NCI-H226 (cell line): Measurements from ENCODE around the gene LARP7.
"Not testable (repeated sequence)": the region's sequence is repeated elsewhere in the genome, so short reads cannot be mapped to it uniquely, and the experiment has no call there.

ENCODE experiments used
- DNase-seq: peaks from one replicate; pipeline ENCODE4 v3.0.0-alpha.2; 2015

Gene LARP7

DNA sequence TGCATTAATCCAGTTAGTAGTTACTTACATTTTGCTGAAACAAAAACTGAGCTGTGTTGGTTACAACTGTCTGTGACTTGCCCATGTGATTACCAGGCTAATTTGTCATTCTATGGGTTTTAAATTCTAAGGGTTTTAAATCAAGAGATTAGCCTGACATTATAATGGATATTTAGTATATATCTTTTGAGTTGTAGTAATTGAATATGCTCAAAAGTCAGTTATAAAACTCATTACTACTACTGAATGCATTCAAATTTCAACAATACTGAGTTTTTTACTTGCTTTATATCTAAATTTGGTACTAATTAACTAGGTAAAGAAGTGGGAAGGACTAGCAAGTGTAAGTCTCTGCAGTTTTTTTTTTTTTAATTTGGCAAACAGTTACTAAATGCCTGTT, 14.7 kb downstream of the LARP7 start:
- DNase-seq, result no peak

DNA sequence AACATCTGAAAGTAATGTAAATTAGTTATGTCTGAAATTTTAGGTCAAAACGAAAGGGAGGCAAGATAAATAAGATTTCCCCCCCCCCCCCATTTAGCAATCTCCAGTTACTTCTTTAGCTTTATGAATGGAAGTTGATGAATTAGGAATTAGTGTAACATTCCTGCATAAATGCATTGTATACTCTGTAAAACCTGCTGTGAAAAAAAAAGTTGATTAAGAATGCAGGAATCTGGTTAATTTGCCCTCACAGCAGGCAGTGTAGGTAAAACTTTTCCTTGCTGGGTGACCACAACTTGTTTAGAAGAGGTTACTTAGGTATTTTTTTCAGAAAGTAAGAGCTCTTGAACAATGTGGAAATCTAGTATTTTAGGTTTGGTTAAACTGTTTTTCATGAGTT, 15.3 kb downstream of the LARP7 start:
- DNase-seq, result no peak

- DNase-seq, result no peak
These were observed 18.3 kb downstream of the LARP7 start for GRCh38 chr4:112655270-112655669.

GRCh38 chr4:112656115-112656514, 19.2 kb downstream of the LARP7 start:
- not testable (repeated sequence) for DNase-seq

GRCh38 chr4:112664611-112665010, 27.7 kb downstream of the LARP7 start:
- DNase-seq, result no peak

GRCh38 chr4:112668131-112668530, 31.2 kb downstream of the LARP7 start:
- DNase-seq, result no peak

DNA sequence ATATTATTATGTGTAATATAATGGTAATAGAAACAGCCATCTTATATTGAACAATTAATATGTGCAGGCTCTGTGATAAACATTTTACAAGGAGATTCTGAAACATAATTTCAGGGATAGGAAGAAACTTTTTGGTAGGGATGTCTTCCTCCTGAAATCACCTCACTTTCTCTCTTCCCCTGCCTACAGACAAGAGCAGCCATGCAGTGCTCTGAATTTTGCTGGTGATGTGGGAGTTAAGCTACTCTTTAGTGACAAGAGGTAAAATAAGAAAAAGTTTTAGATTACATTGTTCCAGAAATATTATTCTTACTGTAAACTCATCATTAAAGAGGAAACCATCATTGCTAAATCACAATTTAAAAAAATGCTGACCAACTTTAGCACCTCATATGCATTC, 36.1 kb downstream of the LARP7 start:
- DNase-seq, result no peak

- no peak for DNase-seq
These were observed 36.7 kb downstream of the LARP7 start for GRCh38 chr4:112673686-112674085.

DNA sequence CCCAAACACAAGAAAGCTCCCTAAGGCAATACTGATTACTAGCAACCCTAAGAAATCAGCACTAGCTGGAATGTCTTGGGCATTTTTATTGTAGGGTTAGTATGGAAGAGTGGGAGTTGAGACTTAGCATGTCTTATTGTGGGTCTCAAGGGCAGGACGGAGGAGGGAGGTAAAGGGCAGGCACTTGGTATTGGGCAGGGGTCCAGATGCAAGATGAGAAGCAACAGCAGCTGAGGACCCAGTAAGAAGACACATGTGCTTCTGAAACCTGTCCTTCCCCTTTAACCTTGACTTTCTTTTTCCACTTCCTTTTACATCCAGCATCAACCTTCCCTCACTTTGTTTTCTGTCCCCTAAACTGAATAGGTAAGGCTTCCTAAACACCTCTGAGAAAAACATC, 37.4 kb downstream of the LARP7 start:
- no peak for DNase-seq

- DNase-seq, result no peak
These were observed 40.7 kb downstream of the LARP7 start for GRCh38 chr4:112677519-112678091.

DNA sequence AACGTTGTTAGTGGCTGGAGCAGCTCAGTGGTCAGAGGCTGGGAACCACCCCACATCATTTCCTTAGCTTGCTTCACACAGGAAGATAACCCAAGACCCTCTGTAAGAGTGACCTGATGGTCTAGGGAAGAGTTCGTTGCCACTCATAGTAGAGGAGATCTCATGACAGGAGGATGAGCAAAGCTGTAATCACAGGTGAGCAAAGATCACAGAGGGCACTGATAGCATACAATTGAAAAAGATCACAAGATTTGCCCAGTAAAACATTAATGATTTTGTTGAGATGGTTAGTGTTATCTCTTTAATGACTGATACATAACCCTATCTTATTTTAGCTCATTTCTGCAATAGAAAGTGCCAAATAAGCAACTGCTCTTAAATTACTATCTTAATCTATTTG, 44.1 kb downstream of the LARP7 start:
- no peak for DNase-seq

- DNase-seq, result no peak
These were observed 56.6 kb downstream of the LARP7 start for GRCh38 chr4:112693507-112693906.

DNA sequence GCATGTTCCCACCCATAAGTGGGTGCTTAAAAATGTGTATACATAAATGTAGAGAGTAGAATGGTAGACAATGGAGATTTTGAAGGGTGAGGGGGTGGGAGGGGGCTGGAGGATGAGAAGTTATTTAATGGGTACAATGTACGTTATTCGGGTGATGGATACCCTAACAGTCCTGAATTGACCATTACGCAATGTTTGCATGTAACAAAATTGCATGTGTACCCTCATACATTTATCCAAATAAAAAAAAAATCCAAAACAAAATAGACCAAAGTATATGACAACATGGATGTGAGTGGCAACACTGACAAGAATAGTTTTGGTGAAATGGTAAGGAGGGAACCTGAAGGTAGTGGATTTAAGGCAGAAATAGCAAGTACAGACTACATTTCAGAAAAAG, 63.7 kb downstream of the LARP7 start:
- DNase-seq, result no peak

DNA sequence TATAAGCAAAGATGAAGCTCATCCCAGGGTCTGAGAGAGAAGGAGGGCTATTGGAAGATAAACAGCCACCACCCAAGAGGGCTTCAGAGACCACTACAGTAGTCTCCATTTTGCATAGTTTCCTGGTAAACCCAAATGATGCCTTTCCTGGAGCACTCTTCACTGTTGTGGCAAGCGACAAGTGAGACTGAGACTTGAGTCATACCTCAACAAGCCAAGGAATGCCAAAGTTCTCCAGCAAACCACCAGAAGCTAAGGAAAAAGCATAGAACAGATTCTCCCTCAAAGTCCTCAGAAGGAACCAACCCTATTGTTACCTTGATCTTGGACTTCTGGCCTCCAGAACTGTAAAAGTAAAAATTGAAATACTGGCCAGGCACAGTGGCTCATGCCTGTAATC, 65.9 kb downstream of the LARP7 start:
- DNase-seq, result peak; percentile 31

DNA sequence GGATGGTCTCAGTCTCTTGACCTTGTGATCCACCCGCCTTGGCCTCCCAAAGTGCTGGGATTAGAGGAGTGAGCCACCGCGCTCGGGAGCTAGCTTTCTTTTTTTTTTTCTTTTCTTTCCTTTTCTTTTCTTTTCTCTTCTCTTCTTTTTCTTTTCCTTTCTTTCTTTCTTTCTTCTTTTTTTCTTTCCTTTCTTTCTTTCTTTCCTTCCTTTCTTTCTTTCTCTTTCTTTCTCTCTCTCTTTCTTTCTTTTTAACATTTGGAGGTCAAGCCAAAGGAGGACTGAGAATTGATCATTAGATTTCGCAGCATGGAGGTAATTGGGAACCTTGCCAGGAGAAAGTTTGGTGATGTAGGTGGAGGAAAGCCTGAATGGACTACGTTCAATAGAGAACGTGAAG, 67.4 kb downstream of the LARP7 start:
- no peak for DNase-seq

DNA sequence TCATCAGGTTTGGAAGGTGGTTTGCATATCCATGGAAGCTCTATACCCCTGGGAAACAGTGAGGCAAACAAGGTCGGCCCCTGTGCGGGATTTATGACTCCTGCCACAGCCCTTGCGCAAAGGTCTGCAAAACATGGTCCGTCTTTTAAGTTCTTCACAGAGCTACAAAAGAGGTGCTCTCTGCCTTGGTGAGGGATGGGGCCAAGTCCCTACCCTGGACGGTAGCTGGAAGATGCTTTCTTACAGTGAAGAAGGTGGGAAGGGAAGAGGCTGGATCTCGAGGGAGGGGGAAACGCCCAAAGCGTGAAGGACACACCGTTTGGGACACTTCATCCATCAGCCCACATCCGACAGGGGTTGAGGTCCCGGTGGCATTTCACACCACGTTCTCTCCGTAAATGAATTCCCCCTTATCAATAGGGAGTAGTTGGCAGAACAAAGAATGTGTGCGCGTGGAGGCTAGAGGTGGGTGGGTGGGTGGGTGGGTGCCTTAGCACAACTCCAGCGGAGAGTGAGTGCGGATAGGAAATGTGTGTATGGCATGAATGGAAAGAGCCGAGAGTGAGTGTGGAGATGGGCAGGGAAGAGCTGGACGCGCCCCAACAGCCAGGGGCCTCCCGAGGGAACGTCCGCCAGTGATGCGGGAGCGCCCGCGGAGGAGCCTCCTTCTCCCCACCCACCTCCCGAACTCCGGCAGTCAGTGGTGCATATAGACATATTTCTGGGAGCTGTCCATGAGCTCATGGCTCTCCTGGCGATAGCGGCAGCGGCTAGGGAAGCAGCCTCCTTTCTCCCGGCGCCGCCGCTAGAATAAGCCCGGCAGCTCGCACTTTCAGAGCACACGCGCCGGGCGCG, 68.3 kb downstream of the LARP7 start:
- DNase-seq, result peak; percentile 69

DNA sequence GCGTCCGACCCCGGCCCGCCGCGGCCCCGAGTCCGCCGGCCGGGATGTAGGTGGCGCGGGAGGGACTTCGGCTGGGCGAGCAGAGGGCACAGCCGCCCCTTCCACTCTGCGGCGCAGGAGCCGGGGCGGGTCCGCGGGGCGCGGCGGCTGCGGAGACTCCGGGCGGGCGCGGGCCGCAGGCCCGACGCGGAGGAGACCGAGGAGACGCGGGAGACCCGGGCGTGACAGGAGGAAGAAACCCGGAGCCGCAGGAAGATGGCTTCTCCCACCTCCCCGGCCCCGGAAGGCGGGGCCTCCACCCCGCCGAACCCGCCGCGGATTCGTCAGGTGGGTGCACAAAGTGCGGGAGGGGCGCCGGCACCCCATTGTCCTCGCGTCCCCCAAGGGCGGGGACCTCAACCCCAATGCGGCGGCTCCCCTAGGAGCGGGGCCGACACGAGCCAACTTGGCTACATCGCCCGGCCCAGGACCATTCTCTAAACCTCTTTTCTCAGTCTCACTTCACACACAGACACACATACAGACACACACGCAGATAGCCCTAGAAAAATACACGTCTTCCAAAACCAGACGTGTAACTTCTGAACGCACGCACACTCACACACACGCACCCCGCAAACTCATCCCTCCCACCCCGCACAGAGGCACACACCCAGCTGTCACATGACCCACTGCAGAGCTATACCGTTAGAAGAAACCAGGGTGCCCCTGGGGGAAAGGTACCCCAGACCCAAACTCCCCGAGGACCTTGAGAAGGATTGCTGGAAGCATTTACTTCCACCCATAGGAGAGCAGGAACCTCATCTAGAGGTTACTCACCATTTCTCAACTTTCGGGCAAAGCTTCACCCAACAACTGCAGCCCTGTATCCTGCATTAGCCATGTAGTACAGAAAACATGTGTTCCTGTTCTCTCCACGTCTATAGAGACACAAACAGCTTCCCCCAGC, 69.2 kb downstream of the LARP7 start:
- not testable (repeated sequence) for DNase-seq

GRCh38 chr4:112706840-112707207, 69.9 kb downstream of the LARP7 start:
- no peak for DNase-seq
